GM19099 (cell line): Measurements from ENCODE around the gene TMSB15C.
"Not testable (repeated sequence)": the region's sequence is repeated elsewhere in the genome, so short reads cannot be mapped to it uniquely, and the experiment has no call there.

ENCODE experiments used
- POLR2A ChIP-seq: IDR thresholded peaks from 3 replicates; pipeline ENCODE4 v1.6.1; 2011; ENCODE audit warnings: low read depth; ENCODE audit not compliant: insufficient read length; ENCODE audit errors: extremely low read depth

The TMSB15C gene

DNA sequence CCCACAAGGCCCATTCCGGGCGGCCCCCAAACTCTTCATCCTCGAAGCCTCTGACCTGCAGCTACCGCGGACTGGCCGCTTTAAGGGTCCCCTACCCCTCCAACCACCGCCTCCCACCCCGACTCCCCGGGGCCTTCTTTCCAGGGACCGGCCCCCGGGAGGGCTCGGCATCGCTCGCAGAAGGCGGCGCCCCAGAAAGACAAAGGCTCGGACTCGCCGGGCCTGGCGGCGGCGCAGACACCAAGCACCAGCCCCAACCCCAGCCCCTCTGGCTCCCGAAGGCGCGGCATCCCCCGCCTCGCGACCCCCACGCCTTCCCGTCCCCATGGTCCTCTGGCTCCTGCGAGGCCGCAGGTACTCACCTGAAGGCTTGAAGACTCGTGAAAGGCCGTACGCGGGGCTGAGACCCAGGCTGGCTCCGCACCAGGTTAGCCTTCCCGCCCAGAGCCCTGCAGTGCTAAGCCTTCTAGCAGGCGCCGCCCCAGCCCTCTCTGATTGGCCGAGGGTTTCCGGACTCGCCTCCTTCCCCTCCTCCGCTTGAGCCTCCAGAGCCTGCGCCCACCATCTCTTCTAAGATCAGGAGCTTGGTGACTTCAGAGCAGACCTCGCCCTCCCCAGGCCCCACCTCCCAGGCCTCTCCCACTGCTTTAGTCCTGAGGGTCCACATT lies at the start of gene TMSB15C:
Gene TMSB15C, minus strand, starts transcription at position 459 of the 668 bp plus-strand sequence.
- TF ChIP-seq POLR2A, result not testable (repeated sequence)

DNA sequence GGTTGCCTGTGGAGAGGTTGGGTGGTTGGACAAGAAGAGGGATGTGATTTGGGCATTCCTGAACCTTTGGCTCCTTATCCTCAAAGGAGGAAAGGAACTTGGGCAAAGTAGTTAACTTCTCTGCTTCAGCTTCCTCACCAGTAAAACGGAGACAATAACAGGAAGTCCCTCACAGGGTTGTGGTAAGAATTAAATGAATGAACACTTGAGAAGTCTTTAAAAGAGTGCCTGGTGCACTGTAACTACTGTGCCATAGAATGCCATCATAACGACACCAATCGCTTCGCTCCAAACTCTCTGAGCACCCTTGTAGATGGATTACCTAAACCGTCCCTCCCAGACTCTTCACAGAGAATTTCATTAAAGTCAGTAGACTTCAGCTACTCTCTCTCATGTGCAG lies 46.8 kb upstream of the TMSB15C start:
- no peak for TF ChIP-seq POLR2A

DNA sequence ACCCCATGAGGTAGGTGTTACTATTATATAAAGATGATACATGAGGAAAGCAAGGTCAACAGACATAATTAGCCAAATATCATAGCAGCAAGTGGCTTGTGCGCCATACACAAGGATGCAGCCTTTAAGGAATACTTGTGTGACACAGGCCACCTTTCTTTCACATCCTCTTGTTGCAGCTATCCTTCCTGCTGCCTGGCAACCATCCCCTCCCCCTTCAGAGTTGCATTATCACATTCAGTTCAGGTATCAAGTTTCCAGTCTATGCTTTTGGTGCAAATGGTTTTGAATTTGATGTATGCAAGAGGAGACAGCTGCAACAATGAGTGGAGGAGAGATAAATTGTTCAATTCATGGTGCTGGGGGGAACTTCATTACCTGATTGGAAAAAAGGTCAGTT lies 42.7 kb upstream of the TMSB15C start:
- TF ChIP-seq POLR2A, result no peak

DNA sequence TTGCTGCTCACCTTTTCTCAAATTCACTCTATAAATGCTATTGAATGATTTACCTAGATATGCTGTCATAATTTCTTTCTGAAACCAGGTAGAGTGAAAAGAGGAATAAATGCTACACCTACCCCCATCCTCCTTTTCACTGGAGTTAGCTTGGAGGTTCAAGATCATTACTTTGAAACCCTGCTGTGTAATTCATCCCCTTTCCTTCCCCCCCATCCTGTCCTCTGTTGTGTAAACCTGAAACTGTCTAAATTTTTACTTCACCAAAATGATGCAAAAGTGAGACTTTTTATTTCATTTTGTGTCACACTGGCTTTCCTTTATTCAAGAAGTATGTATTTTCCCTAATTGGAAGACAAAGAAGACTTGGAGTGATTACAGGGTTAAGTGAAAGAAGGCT lies 41.7 kb upstream of the TMSB15C start:
- TF ChIP-seq POLR2A, result no peak

DNA sequence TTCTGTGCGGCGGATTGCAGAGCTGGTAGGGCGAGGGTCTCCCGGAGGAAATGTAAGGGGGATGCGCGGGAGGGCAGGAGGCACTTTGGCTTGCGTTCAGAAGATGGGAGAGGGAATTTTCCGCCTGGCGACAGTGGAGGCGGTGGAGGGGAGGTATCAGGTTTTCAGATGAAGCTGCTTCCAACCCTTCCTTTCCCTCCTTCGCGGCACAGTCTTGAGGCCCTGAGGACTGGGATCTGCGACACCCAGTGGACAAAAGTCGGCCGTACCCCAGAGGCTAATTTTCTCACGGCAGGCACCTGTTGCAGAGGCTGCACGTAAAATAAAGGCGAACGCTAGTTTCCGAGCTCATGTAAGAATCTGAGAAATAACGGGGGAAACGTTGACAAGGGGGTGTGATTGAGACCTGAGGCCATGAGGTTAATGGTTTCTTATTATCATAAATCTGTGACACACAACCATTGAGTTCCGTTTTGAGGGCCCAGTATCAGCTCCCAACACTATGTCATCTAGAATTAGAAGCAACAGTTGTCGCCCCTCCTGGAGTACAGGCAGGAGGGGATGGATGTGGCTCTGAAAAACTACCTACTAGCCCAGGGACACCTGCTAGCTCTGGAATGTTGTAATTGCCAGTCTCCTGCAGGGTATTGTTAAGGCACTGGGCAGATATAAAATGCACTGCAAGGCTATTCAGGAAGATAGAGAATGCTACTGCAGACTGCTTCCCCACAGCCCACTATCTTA lies 37.4 kb upstream of the TMSB15C start:
- no peak for TF ChIP-seq POLR2A

DNA sequence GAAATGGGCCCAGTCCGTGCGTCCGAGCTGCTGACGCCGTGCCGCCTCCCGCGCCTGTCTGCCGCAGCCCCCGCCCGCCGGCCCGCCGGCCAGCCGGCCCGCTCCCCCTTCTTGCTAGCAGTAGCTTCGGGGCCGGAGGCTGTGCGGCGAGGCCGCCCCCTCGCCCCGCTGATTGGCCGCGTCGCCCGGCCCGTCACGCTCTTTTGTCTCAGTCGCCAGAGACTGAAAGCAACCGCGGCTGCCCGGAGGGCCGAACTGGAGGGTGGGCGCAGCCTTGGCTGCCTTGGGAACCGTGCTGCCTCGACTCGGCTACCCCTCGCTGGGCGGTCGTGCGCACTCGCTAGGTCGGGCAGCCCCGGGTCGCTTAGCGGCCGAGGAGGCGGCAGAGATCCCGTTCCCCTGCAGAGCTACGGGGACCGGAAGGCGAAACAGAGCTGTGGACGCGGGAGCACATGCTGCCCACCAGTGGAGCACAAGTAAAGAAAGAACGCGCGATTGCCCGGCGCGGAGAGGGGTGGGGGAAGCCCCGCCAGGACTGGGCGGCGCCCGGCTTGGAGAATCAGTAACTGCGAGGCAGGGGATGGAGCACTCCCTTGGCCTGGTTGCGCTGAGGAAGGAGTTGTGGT lies 36.4 kb upstream of the TMSB15C start, which contains the start of gene ZCCHC18:
Gene ZCCHC18, plus strand, starts transcription at position 198 of the 626 bp plus-strand sequence. CDS start 1,589 bp downstream, outside the sequence.
- TF ChIP-seq POLR2A, result peak; percentile 69

DNA sequence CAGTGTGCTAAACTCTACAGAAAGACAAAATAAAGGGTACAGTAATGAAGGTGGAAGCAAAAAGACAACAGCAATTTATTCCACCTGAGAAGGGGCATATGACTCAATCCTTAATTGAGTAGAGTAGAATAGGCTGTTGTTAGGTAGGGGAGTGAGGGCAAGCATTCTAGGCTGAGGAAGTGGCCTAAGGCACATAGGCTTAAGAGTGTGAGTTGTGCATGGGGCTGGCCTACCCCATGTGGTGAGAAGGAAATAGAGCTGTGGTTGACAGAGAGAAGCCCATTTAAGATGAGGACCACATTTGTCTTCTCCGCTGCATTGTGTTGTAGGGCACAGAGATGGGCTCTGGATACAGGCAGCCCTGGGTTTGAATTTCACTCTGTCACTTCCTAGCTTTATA lies 32.9 kb upstream of the TMSB15C start:
- no peak for TF ChIP-seq POLR2A

DNA sequence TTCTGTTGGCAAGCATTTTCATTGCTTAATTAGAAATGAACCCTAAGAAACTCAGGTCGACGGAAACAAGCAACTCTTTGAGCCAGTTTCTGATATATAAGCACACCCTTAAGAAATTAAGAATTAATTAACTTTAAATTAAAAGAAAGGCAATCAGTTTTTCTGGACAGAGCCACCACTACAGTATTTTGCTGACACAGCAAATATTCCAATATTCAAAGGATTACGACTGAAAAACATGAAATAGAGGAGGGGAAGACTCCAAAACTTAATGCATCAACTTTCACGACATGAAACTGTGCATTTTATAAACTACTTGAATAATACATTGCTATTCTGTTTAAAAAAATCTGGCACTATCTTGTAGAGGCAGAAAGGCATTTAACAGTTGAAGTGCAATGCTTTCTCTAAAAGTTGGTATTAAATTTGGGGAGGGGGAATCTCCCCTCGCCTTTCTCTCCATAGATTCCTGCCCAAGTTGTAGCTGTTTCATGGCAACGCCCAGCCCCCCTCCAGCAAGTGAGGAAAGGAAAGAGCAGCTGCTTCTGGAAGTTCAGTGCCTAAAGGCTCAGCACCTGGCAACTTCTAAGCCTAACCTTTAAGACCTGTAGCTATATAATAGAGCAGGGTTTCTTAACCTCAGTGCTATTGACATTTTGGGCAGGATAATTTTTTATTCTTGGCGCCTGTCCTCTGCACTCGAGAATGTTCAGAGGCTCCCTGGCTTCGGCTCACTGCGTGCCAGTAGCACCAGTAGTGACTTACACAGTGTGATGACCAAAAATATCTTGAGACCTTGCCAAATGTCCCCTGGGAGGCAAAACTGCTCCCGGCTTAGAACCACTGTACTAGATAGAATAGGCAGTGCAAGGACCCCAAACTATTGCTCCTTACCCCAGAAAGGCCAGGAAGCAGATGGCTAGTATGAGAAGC lies 29.6 kb upstream of the TMSB15C start:
- no peak for TF ChIP-seq POLR2A

DNA sequence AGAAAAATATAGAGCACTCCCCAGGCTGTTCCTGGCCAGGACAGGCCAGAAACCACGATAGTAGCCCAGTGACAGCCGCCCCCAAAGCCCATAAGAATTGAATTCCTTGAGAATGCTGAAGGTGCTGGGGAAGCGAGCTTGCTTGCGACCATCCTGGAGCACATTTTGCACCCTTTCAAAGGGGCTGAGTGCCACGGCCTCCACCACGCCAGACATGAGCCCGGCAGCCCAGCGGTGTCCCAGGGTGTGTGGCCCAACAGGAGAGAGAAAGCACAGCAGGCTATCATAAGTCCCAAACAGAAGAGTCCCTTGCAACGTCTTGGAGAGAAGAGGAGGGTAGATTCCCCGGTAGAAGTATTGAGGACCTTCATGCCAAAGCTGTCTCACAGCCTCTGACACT lies 28.6 kb upstream of the TMSB15C start:
- TF ChIP-seq POLR2A, result no peak

DNA sequence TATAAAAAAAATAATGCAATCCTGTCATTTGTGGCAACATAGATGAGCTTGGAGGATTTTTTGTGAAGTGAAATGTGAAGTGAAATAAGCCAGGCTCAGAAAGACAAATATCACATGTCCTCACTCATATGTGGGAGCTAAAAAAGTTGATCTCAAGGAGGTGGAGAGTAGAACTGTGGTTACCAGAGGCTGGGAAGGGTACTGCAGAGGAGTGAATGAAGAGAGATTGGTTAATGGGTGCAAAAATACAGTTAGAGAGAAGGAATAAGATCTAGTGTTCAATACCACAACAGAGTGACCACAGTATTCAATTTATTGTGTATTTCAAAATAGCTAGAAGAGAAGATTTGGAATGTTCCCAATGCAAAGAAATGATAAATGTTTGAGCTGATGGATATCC lies 22.9 kb upstream of the TMSB15C start:
- no peak for TF ChIP-seq POLR2A

DNA sequence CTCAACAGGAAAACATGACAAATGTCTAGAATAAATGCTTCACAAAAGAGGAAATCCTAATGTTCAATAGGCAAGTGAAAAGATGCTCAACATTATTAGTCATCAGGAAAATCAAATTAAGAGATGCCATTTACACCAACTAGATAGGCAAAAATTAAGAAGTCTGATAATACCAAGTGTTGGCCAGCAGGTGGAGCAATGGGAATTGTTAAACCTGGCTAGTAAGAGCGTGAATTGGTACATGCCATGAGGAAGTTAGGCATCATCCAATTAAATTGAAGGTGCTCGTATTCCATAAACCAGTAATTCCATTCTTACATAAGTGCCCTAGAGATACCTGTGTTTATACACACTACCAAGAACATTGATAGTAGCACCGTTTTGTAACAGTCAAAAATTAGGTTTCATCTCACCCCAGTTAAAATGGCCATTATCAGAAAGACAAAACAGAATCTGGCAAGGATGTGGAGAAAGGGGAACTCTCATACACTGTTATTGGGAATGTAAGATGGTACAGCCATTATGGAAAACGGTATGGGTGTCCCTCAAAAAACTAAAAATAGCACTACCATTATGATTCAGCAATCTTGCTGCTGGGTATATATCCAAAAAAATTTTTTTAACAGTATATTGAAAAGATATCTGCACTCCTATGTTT lies 22.2 kb upstream of the TMSB15C start:
- TF ChIP-seq POLR2A, result no peak

DNA sequence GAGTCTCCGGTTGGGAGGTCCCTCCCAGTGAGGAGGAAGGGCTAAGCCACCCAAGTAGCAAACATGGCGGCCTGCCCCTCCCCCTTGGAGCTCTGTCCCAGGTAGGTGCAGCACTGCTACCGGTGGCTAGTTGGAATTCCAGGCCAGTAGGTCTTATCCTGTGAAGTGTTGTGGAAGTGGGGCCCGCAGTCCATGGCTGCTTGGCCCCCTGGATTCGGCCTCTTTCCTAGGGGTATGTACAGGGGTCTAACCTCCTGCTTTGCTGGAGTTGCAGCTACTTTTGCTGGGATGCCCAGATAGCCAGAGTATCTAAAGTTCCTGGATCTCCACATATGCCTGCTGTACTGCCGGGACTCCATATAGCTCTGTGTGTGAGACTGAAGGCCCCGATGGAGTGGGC lies 9.9 kb upstream of the TMSB15C start:
- TF ChIP-seq POLR2A, result no peak

DNA sequence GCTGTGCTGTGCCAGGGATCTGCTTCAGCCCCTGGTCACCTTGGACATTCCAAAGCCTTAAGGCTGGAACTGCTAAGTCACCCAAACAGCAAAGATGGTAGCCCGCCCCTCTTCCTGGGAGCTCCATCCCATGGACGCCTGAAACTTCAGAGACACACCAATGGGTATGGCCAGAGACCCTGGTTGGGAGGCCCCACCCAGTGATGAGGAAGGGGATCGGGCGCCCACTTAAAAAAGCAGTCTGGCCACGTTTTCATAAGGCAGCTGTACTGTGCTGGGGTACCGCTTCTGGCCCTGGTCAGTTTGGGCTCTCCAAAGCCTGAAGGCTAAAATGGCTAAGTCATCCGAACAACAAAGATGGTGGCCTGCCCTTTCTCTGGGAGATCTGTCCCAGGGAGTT lies 9.4 kb upstream of the TMSB15C start:
- no peak for TF ChIP-seq POLR2A

DNA sequence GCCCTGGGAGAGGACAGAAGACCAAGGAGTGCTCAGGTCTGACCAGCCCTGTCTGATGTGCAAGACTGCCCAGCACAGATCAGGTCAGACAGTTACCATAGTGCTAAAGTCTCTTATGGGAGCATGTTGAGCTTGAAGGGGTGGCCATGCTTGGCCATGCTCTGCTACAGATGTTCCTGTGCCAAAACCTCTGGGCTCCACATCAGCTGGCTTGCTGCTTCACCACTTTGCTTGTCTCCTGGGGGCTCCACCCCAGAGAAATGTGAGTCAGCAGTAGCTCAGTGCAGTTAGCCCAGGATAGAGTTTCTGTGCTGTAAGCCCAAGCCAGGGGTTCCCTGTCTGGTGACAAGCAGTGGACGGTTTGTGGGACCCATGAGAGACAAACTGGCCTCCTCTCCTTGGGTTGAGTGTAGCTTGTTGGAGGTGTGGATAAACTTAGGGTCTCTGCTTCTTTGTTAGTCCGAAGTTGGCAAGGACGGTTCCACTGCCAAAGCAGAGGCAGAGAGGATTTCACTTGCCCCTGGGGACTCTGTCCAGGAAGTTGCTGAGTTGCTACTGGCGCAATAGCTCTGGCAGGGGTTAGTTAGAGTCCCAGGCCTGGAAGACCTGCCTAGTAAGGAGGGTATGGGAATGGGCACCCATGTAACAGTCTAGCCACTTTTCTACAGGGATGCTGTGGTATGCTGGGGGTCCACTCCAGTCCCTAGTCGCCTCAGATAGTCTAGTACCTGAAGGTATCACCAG lies 8.7 kb upstream of the TMSB15C start:
- no peak for TF ChIP-seq POLR2A
